ENCODE measurements around the gene CREB3L1.

The CREB3L1 gene

DNA sequence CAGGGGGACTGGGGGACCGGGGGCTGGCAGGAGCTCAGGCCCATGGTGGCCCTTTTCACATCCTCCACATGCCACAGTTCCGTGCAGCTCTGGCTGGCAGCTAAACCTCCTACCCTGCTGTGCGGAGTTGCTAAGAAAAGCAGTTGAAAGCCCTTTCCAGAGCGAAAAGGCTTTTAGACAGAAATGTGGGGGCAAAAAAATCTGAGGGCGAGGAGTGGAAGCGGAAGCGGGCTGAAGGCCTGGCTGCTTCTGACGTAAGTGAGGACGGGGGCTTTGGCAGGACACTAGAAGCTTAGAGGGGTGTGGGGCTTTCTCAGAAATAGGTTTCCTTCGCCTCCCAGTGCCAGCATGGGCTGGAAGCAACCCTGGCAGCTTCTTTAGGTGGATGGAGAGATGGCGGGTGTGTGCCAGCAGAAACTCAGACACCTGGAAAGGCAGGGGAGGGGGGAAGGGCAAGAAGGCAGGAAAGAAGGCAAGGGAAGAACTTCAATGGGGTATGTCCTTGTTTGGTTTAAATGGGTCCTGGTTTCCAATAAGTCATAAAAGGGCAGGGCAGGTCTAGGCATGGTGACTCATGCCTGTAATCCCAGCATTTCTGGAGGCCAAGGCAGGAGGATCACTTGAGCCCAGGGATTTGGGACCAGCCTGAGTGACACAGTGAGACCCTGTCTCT lies 58.6 kb downstream of the CREB3L1 start:
- no peak overlapping the region for H3K4me3 ChIP-seq
- H3K27ac ChIP-seq, result no peak overlapping the region

DNA sequence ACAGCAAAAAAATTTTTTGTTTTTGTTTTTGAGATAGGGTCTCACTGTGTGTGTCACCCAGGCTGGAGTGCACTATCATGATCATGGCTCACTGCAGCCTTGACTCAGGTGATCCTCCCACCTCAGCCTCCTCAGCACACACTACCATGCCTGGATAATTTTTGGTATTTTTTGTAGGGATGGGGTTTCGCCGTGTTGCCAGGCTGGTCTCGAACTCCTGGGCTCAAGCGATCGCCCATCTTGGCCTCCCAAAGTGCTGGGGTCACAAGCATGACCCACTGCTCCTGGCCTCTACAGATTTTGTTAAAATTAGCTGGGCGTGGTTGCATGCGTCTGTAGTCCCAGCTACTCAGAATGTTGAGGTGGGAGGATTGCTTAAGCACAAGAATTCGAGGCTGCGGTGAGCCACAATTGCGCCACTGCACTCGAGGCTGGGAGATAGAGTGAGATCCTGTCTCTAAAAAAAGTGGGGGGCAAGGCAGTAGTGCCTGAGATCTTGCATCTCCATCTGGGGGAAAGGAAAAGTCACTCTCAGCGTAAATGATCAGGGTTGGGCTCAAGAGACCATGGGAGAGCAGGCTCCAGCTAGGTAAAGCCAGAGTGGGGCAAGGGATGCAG lies 59.2 kb downstream of the CREB3L1 start:
- no peak overlapping the region for H3K4me3 ChIP-seq
- H3K27ac ChIP-seq, result no peak overlapping the region

- H3K27ac ChIP-seq, result no peak overlapping the region
- no peak overlapping the region for H3K4me3 ChIP-seq
These were observed 60.3 kb downstream of the CREB3L1 start for GRCh38 chr11:46337626-46338345.

DNA sequence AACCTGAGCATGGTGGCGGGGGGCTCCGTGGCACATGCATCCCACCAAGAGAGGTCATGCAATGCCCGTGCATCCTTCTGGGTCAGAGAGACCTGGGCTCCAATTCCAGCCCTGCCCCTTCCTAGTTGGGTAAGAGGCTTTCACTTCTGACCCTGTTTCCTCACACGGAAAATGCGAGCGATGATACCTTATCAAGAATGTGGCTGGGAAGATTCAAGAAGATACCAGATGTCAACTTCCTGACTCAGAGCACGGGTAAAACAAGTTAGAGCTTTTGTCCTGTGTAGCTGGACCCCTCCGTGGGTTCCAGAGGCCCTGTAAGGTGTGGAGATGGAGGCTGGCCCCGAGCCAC lies 61.1 kb downstream of the CREB3L1 start:
- H3K4me3 ChIP-seq, result peak overlapping the region in 2 of 7 experiments; percentile 7 to 30
- H3K27ac ChIP-seq, result peak overlapping the region in 14 of 21 experiments; percentile 2 to 75 (median 37)

DNA sequence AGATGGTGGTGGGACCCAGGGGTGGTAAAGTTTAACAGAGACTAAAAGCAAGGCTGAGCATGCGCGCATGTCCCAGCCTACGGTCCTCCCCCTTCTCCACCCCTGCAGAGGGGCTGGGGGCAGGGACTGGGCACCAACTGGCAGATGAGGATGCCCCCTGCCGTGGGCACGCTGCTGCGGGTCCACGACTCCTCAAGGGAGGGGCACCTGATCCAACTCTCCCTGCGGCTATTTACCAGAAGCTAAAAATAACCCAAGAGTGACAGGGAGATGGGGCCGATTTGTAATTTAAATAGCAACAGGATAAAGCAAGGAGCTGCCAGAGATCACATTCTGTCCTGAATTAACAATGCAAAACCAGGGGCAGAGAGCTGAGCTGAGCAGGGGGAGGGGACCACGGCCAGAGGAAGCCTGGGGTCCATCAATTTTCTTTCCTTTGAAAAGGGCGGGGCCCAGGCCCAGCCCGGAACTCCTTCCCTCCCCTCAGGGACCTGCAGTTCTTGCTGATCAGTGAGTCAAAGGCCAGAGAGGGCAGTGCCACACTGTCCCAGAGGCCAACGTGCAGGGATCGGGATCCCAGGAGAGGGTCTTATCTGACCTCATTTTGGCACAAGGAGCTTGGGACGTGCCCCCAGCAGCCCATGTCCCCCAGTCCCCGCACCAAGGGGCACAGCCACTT lies 61.7 kb downstream of the CREB3L1 start:
- peak overlapping the region in 2 of 7 experiments; percentile 7 to 30 for H3K4me3 ChIP-seq
- peak overlapping the region in 15 of 21 experiments; percentile 2 to 75 (median 33) for H3K27ac ChIP-seq

- H3K27ac ChIP-seq, result peak overlapping the region in 6 of 21 experiments; percentile 11 to 75 (median 46)
- no peak overlapping the region for H3K4me3 ChIP-seq
These were observed 62.4 kb downstream of the CREB3L1 start for GRCh38 chr11:46339816-46340215.

- Histone ChIP-seq H3K4me3 (no peak overlapping the region), H3K27ac (peak overlapping the region in 5 of 21 experiments; percentile 61 to 73 (median 63))
These were observed 64.0 kb downstream of the CREB3L1 start for GRCh38 chr11:46341454-46341853.

GRCh38 chr11:46342239-46342638 lies 64.8 kb downstream of the CREB3L1 start:
- no peak overlapping the region for H3K4me3 ChIP-seq
- H3K27ac ChIP-seq, result peak overlapping the region in 12 of 21 experiments; percentile 9 to 73 (median 53)

DNA sequence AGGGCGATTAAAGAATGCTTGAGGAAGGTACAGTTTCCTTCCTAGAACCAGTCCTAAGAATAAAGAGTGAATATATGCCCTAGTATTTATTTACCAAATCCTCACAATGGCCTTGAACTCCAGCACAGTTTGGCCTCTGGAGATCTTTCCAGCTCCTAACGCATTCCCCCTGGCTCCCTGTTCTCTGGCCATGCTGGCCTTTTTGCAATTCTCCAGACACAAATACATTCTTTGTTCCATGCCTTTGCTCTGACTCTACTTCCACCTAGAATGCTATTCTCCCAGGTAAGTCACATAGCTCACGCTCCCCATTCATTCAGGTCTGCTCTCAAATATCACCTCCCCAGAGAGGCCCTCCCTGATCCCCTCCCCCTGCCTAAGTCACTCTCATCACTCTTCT lies 66.1 kb downstream of the CREB3L1 start:
- Histone ChIP-seq H3K4me3 (no peak overlapping the region), H3K27ac (peak overlapping the region in 4 of 21 experiments; percentile 10 to 81 (median 68))

- peak overlapping the region in 20 of 21 experiments; percentile 41 to 93 (median 78) for H3K27ac ChIP-seq
These were observed 67.7 kb downstream of the CREB3L1 start for GRCh38 chr11:46345131-46345597.

GRCh38 chr11:46345881-46346484 lies 68.5 kb downstream of the CREB3L1 start:
- H3K4me3 ChIP-seq, result peak overlapping the region; percentile 34 to 92 (median 39)
- H3K27ac ChIP-seq, result peak overlapping the region in 20 of 21 experiments; percentile 41 to 93 (median 78)

More at GRCh38 chr11:46345131-46345597, 67.7 kb downstream of the CREB3L1 start:
- peak overlapping the region; percentile 34 to 92 (median 39) for H3K4me3 ChIP-seq

DNA sequence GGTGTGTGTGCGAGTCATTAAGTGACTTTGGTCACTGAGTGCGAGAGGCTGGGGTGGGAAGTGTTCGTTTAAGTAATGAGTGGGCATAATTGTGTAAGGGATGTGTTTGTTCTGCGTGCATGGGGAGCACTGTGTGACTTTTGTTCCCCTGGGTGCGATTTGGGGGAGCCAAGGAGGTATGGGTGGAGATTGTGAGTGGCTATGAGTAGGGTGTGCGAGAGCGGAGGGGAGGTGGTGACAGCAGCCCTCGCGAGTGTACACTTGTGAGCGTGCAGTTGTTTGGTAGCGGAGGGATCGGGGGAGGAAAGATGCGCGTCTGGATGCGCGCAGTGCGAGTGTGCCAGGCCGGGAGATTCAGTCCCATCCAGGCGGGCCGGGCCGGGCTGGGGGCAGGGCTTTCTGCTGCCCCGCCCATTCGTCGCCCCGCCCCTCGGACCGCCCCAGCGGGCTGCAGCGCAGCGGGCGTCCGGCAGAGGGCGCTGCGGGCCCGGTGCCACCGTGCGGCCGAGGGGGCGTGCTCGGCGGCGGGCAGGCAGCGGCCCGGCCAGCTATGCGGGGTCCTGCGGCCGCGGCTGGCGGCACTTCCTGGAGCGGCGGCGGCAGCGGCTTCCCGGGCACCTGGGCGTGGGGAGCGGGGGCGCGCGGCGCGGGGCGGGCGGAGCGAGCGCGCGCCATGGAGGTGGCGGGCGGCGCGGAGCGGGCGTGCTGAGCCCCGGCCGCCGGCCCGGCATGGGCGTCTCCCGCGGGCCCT lies 69.6 kb downstream of the CREB3L1 start, which contains the start of gene DGKZ:
TSS of gene DGKZ (plus strand) at position 578 of the 751 bp plus-strand sequence. CDS start 197 bp downstream, outside the sequence.
- H3K27ac ChIP-seq, result peak within 1 kb of the TSS; percentile 59 to 93 (median 84)
- peak within 1 kb of the TSS; percentile 58 to 92 (median 82) for H3K4me3 ChIP-seq

GRCh38 chr11:46347637-46348311 lies 70.3 kb downstream of the CREB3L1 start:
- Histone ChIP-seq H3K4me3 (peak overlapping the region; percentile 58 to 92 (median 82)), H3K27ac (peak overlapping the region; percentile 59 to 91 (median 84))

GRCh38 chr11:46348566-46349401 lies 71.3 kb downstream of the CREB3L1 start:
- H3K27ac ChIP-seq, result peak overlapping the region in 17 of 21 experiments; percentile 22 to 91 (median 84)
- peak overlapping the region; percentile 58 to 92 (median 82) for H3K4me3 ChIP-seq

GRCh38 chr11:46350695-46351094 lies 73.2 kb downstream of the CREB3L1 start:
- H3K27ac ChIP-seq, result peak overlapping the region in 12 of 21 experiments; percentile 9 to 90 (median 72)
- H3K4me3 ChIP-seq, result no peak overlapping the region

DNA sequence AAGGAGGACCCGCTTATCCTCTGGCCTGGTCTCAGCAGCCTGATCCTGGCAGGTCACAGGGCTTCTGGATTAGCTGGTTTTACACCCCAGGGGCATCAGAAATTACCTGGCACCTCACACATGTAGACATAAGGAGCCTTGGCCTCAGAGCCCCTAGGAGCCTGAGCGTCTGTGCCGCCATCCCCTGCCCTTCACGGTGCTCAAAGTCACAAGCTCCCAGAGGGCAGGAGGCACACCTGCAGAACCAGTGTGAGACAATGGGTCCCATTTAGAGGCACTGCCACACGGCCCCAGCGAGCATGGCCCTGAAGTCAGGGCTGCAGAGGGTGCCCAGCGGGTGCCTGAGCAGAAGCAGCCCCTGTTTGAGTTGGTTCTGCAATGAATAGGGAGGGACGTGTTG lies 73.7 kb downstream of the CREB3L1 start:
- H3K27ac ChIP-seq, result peak overlapping the region in 13 of 21 experiments; percentile 2 to 90 (median 72)

GRCh38 chr11:46351606-46352005 lies 74.1 kb downstream of the CREB3L1 start:
- Histone ChIP-seq H3K4me3 (peak overlapping the region in 1 of 7 experiments; percentile 18), H3K27ac (peak overlapping the region in 16 of 21 experiments; percentile 2 to 90 (median 72))

More for the DNA sequence above, 73.7 kb downstream of the CREB3L1 start:
- no peak overlapping the region for H3K4me3 ChIP-seq

All from skin epidermis (tissue), 12 donors.